Measurements from ENCODE around the gene DNAJB6. TPM values are rescaled to one million over a fixed set of nuclear protein-coding genes. Genes with fewer than 3 reads are reported as not detected.

The DNAJB6 gene
- total and polyA plus RNA-seq, 7 donors: 71.5 to 145 (median 120) TPM

DNA sequence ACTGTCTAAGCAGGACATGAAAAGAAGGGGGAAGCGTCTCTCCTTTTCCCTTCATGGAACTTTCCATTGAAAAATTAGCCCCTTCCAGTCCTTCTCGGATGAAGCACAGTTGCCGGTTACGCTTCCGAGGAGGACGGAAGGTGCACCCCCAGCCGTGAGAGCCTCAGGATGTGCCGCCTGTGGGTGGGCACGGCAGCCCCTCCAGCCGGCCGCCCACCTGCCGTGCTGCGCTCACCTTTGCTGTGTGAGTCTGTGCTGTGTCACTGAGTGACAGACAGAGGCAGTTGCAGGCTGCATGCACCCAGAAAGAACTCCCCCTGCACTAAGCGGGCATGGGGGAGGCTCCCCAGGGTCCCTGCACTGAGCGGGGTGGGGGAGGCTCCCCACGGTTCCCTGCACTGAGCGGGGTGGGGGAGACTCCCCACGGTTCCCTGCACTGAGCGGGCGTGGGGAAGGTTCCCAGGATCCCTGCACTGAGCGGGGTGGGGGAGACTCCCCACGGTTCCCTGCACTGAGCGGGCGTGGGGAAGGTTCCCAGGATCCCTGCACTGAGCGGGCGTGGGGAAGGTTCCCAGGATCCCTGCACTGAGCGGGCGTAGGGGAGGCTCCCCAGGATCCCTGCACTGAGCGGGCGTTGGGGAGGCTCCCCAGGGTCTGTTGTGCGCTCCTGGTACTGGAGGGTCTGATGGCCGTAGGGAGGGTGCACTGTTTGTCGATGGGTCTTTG is 74.2 kb downstream of the DNAJB6 start:
- Histone ChIP-seq H3K4me1 (no peaks in the 10 kb centered on the region), H3K4me3 (no peak overlapping the region), H3K27me3 (no peaks in the 10 kb centered on the region), H3K9me3 (no peaks in the 10 kb centered on the region), H3K27ac (no peak overlapping the region), H3K36me3 (peaks cover 10 to 83% (median 37%) of the 10 kb centered on the region in 4 donors)
- 96% methylated on average over 33 of the region's 33 CpGs for WGBS, 2 donors
- TF ChIP-seq POLR2AphosphoS5 (IDR thresholded peaks at IDR 0.05): no peak
- DNase-seq: no peak
- intact Hi-C loops (cut with DNase I): no loop called here

- H3K9me3 ChIP-seq: no peaks in the 10 kb centered on the region
- H3K4me3 ChIP-seq: no peak overlapping the region
- TF ChIP-seq POLR2A (IDR thresholded peaks at IDR 0.05) (no peak), POLR2AphosphoS5 (IDR thresholded peaks at IDR 0.05) (no peak), EP300 (IDR thresholded peaks at IDR 0.05) (no peak), CTCF (IDR thresholded peaks at IDR 0.05) (no peak)
- no peak for DNase-seq
- H3K27me3 ChIP-seq: no peaks in the 10 kb centered on the region
- H3K27ac ChIP-seq: no peak overlapping the region
- H3K36me3 ChIP-seq: peaks cover 10 to 83% (median 39%) of the 10 kb centered on the region in 4 donors
- intact Hi-C loops (cut with DNase I): no loop called here
- no peaks in the 10 kb centered on the region for H3K4me1 ChIP-seq
- WGBS, 2 donors: 83 to 86% methylated on average over 19 of the region's 19 CpGs
These were observed 74.8 kb downstream of the DNAJB6 start for GRCh38 chr7:157411580-157411979.

GRCh38 chr7:157412021-157412443 is 75.2 kb downstream of the DNAJB6 start:
- no peaks in the 10 kb centered on the region for H3K27me3 ChIP-seq
- no peak overlapping the region for H3K27ac ChIP-seq
- TF ChIP-seq CTCF (IDR thresholded peaks at IDR 0.05) (no peak), POLR2A (IDR thresholded peaks at IDR 0.05) (no peak)
- no peaks in the 10 kb centered on the region for H3K4me1 ChIP-seq
- H3K36me3 ChIP-seq: peaks cover 10 to 83% (median 40%) of the 10 kb centered on the region in 4 donors
- no peak for DNase-seq
- WGBS, 2 donors: 90 to 92% methylated on average over 11 of the region's 11 CpGs
- no peak overlapping the region for H3K4me3 ChIP-seq
- intact Hi-C loops (cut with DNase I): no loop called here
- no peaks in the 10 kb centered on the region for H3K9me3 ChIP-seq

DNA sequence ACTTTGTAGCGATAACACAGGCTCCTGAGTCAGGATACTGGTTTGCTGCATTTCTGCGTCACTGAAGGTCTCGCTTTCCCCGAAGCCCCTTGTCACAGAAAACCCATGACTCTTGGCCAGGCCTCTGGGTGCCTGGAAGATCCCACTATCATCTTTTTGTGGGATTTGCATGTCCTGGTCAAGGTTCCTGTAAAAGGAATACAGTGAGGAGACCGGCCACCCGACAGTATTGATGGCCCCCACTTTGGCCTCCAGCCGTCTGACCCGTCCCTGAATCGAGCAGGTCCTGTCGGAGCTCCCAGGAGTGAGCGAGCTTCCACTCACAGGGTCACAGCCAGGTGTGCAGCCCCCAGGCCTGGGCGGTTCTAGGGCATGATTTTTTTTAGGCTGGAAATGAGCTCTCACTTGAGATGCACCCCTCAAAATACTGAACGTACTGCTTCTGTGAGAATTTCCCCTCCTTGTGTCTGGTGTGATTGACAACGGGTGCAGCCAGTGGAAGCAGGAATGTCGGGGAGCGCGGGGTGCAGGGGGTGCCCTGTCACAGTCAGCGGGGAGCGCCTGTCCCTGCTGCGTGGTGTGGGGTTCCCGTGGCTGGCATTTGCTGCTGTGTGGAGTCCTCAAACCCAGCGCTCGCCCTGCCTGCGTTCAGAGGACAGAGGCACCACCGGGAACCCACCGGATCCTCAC is 75.8 kb downstream of the DNAJB6 start:
- intact Hi-C loops (cut with DNase I): no loop called here
- WGBS, 2 donors: 95% methylated on average over 26 of the region's 26 CpGs

More for the DNA sequence above, 75.8 kb downstream of the DNAJB6 start:
- no peak for TF ChIP-seq CTCF (IDR thresholded peaks at IDR 0.05)
- TF ChIP-seq POLR2A (IDR thresholded peaks at IDR 0.05): no peak
- no peak for TF ChIP-seq EP300 (IDR thresholded peaks at IDR 0.05)
- no peak for TF ChIP-seq POLR2AphosphoS5 (IDR thresholded peaks at IDR 0.05)
- Histone ChIP-seq H3K27me3 (no peaks in the 10 kb centered on the region), H3K27ac (no peak overlapping the region), H3K9me3 (no peaks in the 10 kb centered on the region), H3K4me3 (no peak overlapping the region), H3K4me1 (no peaks in the 10 kb centered on the region), H3K36me3 (peaks cover 13 to 83% (median 43%) of the 10 kb centered on the region in 4 donors)
- DNase-seq: no peak
